BLaER1 (cell line): ENCODE results near the gene KLF13.

Experiments used
- H3K27ac ChIP-seq: shearing (Covaris generic); formaldehyde crosslinking; 2 replicates; pipeline ENCODE4 v1.8.1; 2022
- H3K27me3 ChIP-seq: shearing (Covaris generic); formaldehyde crosslinking; 2 replicates; pipeline ENCODE4 v1.8.1; 2022
- H3K36me3 ChIP-seq: shearing (Covaris generic); formaldehyde crosslinking; 2 replicates; pipeline ENCODE4 v1.8.1; 2022
- H3K4me1 ChIP-seq: shearing (Covaris generic); formaldehyde crosslinking; 2 replicates; pipeline ENCODE4 v1.8.1; 2022
- H3K4me2 ChIP-seq: shearing (Covaris generic); formaldehyde crosslinking; 2 replicates; pipeline ENCODE4 v1.8.1; 2022
- H3K4me3 ChIP-seq: shearing (Covaris generic); formaldehyde crosslinking; 2 replicates; pipeline ENCODE4 v1.8.1; 2022
- H3K9ac ChIP-seq: shearing (Covaris generic); formaldehyde crosslinking; 2 replicates; pipeline ENCODE4 v1.8.1; 2022
- H3K9me3 ChIP-seq: shearing (Covaris generic); formaldehyde crosslinking; 2 replicates; pipeline ENCODE4 v1.8.1; 2022
- H4K20me1 ChIP-seq: shearing (Covaris generic); formaldehyde crosslinking; 2 replicates; pipeline ENCODE4 v1.8.1; 2022
- Cebpa-rat ChIP-seq: shearing (Covaris generic); IDR thresholded peaks from 2 replicates; pipeline ENCODE4 v1.8.1; 2022

KLF13 gene

GRCh38 chr15:31326156-31326874, at the start of gene KLF13:
Gene KLF13, plus strand, starts transcription at chr15:31326835. Its CDS starts 378 bp downstream, at chr15:31327213.
- peak within 1 kb of the TSS; percentile 99 for H3K27ac ChIP-seq
- no peaks in the 10 kb centered on the region for H3K27me3 ChIP-seq
- H3K4me2 ChIP-seq: peak within 1 kb of the TSS; percentile 96

GRCh38 chr15:31277335-31278060, 49.1 kb upstream of the KLF13 start:
- Histone ChIP-seq H3K27ac (no peak overlapping the region), H3K4me3 (no peak overlapping the region), H3K4me2 (no peak overlapping the region), H3K9ac (no peak overlapping the region), H3K4me1 (peaks cover 53% of the 10 kb centered on the region), H3K27me3 (no peaks in the 10 kb centered on the region), H3K9me3 (no peaks in the 10 kb centered on the region), H3K36me3 (no peaks in the 10 kb centered on the region), H4K20me1 (no peaks in the 10 kb centered on the region)
- no peak for TF ChIP-seq Cebpa-rat

More at GRCh38 chr15:31326156-31326874, at the start of gene KLF13:
- TF ChIP-seq Cebpa-rat: no peak
- peaks cover 3% of the 10 kb centered on the region; the same call in 1 of the 2 replicates for H3K9me3 ChIP-seq
- H3K9ac ChIP-seq: peak within 1 kb of the TSS; percentile 95
- H4K20me1 ChIP-seq: peaks cover 35% of the 10 kb centered on the region
- peaks cover 62% of the 10 kb centered on the region for H3K4me1 ChIP-seq
- peaks cover 10% of the 10 kb centered on the region; the same call in 1 of the 2 replicates for H3K36me3 ChIP-seq
- peak within 1 kb of the TSS; percentile 83 for H3K4me3 ChIP-seq

GRCh38 chr15:31278061-31278445, 48.6 kb upstream of the KLF13 start:
- no peaks in the 10 kb centered on the region for H3K36me3 ChIP-seq
- no peak for TF ChIP-seq Cebpa-rat
- no peak overlapping the region for H3K4me3 ChIP-seq

GRCh38 chr15:31278544-31279220, 48.0 kb upstream of the KLF13 start:
- peak overlapping the region; percentile 63 for H3K4me2 ChIP-seq

More at GRCh38 chr15:31278061-31278445, 48.6 kb upstream of the KLF13 start:
- no peaks in the 10 kb centered on the region for H4K20me1 ChIP-seq
- peaks cover 48% of the 10 kb centered on the region for H3K4me1 ChIP-seq
- H3K9me3 ChIP-seq: no peaks in the 10 kb centered on the region
- H3K9ac ChIP-seq: no peak overlapping the region
- H3K27ac ChIP-seq: no peak overlapping the region
- no peak overlapping the region for H3K4me2 ChIP-seq
- no peaks in the 10 kb centered on the region for H3K27me3 ChIP-seq

GRCh38 chr15:31279221-31280045, 47.2 kb upstream of the KLF13 start:
- no peaks in the 10 kb centered on the region for H3K36me3 ChIP-seq
- no peaks in the 10 kb centered on the region for H4K20me1 ChIP-seq
- no peaks in the 10 kb centered on the region for H3K27me3 ChIP-seq
- TF ChIP-seq Cebpa-rat: no peak
- no peak overlapping the region for H3K4me3 ChIP-seq
- peak overlapping the region; percentile 63 for H3K4me2 ChIP-seq
- H3K27ac ChIP-seq: peak overlapping the region; percentile 59
- peaks cover 34% of the 10 kb centered on the region for H3K4me1 ChIP-seq
- H3K9ac ChIP-seq: peak overlapping the region; percentile 38; the same call in 1 of the 2 replicates
- no peaks in the 10 kb centered on the region for H3K9me3 ChIP-seq

More at GRCh38 chr15:31278544-31279220, 48.0 kb upstream of the KLF13 start:
- H3K4me3 ChIP-seq: no peak overlapping the region
- no peaks in the 10 kb centered on the region for H4K20me1 ChIP-seq
- H3K27me3 ChIP-seq: no peaks in the 10 kb centered on the region
- peaks cover 42% of the 10 kb centered on the region for H3K4me1 ChIP-seq
- peak overlapping the region; percentile 59 for H3K27ac ChIP-seq
- peak overlapping the region; percentile 38; the same call in 1 of the 2 replicates for H3K9ac ChIP-seq
- H3K36me3 ChIP-seq: no peaks in the 10 kb centered on the region
- no peak for TF ChIP-seq Cebpa-rat
- H3K9me3 ChIP-seq: no peaks in the 10 kb centered on the region

GRCh38 chr15:31280046-31280830, 46.4 kb upstream of the KLF13 start:
- no peak for TF ChIP-seq Cebpa-rat
- H3K27ac ChIP-seq: peak overlapping the region; percentile 59
- H3K4me3 ChIP-seq: no peak overlapping the region
- H3K27me3 ChIP-seq: no peaks in the 10 kb centered on the region
- H3K4me1 ChIP-seq: peaks cover 26% of the 10 kb centered on the region
- peak overlapping the region; percentile 63 for H3K4me2 ChIP-seq
- H3K36me3 ChIP-seq: no peaks in the 10 kb centered on the region
- H3K9me3 ChIP-seq: no peaks in the 10 kb centered on the region
- no peaks in the 10 kb centered on the region for H4K20me1 ChIP-seq
- H3K9ac ChIP-seq: peak overlapping the region; percentile 36; the same call in 1 of the 2 replicates

- Histone ChIP-seq H3K9ac (no peak overlapping the region), H3K36me3 (no peaks in the 10 kb centered on the region), H3K27ac (no peak overlapping the region), H3K4me1 (peaks cover 22% of the 10 kb centered on the region), H3K4me3 (no peak overlapping the region), H3K4me2 (no peak overlapping the region), H3K9me3 (no peaks in the 10 kb centered on the region), H3K27me3 (no peaks in the 10 kb centered on the region), H4K20me1 (no peaks in the 10 kb centered on the region)
- no peak for TF ChIP-seq Cebpa-rat
These were observed 45.8 kb upstream of the KLF13 start for GRCh38 chr15:31280831-31281216.

GRCh38 chr15:31283043-31283442, 43.6 kb upstream of the KLF13 start:
- H3K4me3 ChIP-seq: no peak overlapping the region
- H3K4me2 ChIP-seq: no peak overlapping the region
- no peak overlapping the region for H3K27ac ChIP-seq
- TF ChIP-seq Cebpa-rat: no peak
- no peak overlapping the region for H3K9ac ChIP-seq
- H4K20me1 ChIP-seq: no peaks in the 10 kb centered on the region
- H3K9me3 ChIP-seq: peaks cover 7% of the 10 kb centered on the region; the same call in 1 of the 2 replicates
- peaks cover 22% of the 10 kb centered on the region for H3K4me1 ChIP-seq
- H3K36me3 ChIP-seq: no peaks in the 10 kb centered on the region
- no peaks in the 10 kb centered on the region for H3K27me3 ChIP-seq
